Hippocampal formation (tissue), 2 donors: ENCODE measurements around the gene FHIT.

ENCODE experiments used
- DNase-seq, 2 donors: peaks; one replicate each; lab custom pipeline; 2025; lab: John Stamatoyannopoulos, UW

Gene FHIT

DNA sequence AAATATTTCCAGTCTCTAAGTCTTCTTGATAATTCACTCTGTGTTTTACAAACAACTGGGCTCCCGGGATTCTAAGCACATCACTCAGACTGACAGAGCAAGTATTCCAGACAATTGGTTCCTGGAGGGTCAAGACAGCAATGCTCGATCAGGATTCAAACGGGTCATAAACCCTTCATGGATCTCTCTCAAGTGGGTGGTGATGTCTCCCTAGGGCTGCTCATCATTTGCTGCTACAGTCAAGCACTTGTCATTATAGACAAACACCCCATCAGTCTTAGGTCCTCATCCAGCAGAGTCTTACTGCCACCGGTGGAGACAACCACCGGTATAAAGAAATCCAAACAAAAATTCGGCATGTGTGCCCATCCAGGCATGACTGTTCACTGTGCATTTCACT lies 921.1 kb downstream of the FHIT start:
- DNase-seq, result no peak

DNA sequence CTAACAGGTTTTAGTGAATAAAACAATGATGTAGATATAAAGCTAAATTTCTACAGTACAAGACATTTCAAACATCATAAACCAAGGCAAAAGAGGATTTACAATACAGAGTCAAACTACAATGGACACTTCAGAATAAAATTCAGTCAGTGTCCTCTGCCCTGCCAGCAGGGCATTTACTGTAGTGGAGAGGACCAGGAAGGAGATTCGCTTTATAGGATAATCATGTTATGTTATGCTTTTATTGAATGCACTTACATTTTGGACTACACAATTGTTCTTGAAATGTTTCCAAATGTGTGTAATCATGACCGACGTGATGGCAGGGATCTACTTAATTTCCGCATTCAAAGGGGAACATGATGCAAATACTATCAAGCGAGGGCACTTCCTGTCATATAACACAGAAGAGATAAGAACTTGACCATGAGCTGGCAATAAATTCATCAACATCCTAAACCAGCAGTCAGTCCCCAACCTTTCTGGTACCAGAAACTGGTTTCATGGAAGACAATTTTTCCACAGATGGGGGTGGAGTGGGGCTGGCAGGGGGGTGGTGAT lies 925.6 kb downstream of the FHIT start:
- no peak for DNase-seq

DNA sequence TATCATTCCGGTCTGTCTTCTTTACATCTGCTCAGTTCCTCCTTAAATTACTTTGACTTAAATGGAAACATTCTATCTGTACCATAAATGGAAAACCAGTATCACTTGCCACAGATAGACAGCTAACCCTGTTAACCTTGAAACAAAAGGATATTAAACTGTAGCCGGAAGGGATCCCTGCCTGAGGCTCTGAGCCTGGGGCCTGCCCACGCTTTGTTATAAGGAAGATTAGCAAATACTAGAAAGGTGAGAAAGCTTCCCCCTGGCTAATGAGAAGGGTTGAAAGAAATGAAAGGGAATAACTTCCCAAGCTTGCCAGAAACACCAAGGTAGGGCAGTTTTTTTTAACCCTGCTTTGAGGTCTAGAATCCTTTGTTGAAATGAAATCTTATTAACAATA lies 927.6 kb downstream of the FHIT start:
- DNase-seq, result no peak

DNA sequence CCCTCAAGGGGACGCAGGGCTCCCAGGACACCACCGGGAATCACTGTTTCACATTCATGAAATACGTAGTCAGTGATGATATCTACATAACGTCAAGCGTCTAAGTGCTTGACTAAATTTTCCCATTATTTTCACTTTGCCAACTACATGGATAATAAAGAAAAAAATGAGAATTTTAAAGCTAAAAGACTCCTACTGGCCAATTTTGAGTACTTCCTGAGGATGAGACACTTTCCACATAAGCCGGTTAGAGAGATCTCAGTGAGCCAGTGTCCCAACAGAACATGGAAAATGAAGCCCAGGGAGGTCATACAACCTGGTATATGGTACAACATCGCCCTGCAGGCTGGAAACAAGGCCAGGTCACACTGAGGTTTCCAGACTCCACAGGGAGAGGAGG lies 928.1 kb downstream of the FHIT start:
- DNase-seq, result no peak

DNA sequence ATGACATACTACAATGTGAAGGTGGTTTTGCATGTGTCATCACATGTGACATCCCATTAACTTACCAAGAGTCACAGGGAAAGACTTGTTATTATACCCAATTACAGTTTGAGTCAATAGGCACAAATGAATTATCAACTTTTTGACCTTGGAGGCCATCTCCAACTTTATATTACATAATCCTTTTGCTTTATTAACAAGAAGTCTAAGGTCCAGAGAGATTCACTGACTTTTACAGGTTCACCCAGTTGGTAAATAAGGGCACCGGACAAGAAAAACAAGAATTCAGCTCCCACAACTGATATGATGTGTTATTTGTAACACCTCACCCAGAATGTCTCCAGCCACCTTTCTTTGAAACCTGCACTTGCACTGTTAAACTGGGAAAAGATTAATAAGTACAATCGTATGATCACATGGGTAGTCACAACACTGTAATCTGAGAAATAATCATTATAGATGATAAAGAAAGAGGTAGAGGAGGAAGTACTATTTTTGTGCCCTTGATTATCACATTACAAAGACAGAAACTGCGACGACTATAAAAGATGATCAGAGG lies 928.9 kb downstream of the FHIT start:
- DNase-seq, result no peak

DNA sequence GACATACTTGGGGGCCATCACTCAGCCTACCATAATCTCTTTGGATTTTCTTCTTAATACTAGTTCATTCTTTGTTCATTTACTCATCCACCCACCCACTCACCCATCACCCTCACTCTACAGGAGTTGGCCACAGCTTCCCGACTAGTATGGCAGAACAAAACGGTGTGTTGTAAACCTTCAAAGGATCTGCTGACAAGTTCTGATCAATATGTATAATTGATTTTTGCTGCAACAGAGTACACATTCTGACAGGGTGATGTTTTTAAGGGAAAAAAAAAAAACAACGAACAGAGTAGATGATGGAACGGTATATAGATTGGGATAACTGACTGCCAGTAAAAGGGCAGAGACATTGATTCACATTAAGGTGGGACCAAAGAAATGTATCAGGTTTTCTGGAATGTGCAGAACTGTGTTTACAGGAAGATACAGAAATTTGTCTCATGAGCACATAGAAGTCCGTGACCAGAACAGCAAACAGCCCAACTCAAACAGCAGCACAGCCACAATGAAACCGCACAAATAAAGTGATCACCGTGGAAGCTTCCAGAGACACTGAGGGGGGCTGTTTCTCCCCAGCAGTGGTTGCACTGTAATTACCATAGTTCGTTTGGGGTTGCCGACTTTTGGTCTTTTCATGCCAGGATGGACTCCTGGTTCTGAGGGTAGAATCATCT lies 931.9 kb downstream of the FHIT start:
- DNase-seq, result no peak

DNA sequence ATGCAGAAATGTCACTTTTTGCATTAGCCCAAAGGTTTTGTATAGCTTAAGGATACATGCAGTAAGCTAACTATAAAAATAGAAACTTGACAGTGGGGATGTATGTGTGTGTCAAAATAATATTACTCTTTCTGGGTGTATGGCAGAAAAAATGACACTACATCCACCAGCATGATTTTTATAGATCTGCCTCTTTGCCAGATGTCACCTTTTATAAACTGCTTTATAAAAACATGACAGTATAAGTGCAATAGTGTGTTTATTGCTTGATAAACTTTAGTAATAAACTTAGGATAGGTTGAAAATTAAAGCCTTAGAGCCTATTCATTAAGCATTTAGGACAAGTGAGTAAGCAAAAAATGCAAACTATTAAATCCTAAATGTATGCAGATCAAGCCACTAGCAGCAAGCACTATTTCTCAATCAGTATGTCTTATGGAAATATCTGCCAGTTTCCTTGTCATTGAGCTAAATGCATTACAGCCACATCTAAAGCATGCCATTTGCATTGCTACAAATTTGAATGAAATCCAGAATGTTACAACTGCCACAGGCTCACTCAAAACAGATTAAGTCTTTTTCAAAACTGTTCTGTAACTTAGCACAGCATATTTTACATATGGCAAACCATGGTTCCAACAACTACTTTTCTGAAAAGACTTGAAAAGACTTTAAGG lies 935.0 kb downstream of the FHIT start:
- no peak for DNase-seq

DNA sequence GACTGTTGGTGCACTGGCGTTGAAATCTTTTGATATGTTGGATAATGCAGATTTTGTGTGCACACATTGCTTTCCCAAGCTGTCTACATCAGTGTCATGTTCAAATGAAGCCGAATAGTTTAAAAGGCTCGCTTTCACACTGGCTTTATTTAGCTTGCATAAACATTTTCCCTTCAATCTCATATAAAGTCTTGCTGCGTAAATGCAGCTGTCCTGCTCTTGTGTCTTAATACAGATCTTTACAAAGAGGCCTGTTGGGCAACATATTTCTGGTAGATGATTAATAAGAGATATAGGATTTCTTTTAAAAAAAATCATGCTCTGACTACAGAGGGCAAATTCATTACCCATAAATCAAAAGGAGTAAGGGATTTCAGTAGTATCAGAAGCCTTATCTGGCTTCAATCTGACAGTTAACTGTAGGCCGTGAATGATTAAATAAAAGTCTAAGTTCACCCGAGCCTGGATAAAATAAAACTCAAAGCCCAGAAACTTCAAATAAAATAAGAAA lies 937.2 kb downstream of the FHIT start:
- DNase-seq, result no peak

DNA sequence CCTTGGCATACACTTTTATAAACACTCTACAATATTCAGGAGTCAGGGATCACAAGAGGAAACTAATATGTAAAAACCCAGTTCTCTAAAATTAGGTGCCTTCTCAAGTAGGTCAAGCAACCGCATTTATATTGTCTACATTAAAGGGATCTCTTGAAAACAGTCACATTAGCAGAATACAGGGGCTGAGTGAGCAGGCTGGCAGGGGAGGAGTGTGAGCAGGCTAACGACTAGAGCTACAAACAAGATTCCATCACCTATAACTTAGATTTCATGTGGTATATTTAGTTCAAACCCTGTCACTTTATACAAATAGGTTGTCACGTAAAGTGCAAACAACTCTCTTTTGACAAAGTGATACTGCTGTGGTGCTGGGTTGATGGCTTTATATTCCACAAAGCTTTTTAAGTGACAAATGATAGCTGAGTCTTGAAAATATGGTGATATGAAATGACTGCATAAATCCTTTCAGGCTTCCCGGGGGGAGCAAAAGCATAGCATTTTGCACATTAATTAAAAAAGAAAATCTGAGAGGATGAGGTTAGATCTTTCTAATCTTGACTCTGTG lies 937.9 kb downstream of the FHIT start:
- DNase-seq, result no peak

DNA sequence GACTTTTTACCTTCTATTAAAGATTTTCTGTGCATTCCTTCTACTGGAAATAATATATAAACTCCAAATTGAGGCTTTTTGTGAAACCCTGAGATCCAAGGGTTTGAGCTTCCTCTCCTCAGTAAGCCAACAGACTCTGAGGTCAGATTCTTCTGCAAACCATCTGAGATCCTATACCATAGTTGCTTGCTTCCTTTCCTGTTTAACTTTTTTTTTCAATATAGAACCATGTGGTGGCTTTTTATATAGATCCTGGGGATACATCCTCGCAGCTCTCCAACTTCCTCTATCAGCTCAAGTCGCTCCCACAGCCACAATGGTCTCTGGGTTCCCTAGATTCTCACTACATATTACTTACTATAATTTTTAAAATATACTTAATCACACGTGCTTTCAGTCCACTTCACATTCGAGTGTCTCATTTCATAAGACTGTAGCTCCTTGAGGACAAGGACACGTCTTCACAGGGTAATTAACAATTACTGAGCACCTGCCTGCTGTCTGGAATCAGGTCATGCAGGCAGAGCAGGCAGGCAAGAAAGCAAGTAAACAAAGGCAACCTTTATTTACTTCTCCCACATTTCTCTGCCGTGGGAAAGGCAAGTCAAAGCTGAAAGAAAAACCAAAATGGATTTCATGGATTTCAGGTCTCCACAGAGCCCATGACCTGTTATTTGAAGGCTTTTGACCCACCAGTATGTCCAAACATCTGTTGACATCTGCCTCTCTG lies 941.5 kb downstream of the FHIT start:
- DNase-seq, result no peak

DNA sequence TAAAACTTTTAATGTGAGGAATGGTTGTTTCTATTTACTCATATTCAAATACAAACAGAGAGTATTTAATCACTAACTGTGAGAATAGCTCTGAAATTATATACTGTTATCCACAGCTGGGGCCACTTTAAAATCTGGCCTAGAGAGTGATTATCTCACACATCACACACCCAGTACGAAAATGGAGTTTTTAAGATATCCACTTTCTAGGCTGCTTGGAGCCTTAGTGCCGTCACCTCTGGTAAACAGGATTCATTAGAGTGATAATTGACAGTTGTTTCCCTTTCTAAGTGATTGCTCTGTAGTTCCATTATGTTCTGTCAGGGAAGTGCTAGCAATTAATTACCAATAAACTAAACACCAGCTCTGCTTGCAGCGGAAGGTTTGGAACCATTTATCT lies 942.4 kb downstream of the FHIT start:
- DNase-seq, result no peak

DNA sequence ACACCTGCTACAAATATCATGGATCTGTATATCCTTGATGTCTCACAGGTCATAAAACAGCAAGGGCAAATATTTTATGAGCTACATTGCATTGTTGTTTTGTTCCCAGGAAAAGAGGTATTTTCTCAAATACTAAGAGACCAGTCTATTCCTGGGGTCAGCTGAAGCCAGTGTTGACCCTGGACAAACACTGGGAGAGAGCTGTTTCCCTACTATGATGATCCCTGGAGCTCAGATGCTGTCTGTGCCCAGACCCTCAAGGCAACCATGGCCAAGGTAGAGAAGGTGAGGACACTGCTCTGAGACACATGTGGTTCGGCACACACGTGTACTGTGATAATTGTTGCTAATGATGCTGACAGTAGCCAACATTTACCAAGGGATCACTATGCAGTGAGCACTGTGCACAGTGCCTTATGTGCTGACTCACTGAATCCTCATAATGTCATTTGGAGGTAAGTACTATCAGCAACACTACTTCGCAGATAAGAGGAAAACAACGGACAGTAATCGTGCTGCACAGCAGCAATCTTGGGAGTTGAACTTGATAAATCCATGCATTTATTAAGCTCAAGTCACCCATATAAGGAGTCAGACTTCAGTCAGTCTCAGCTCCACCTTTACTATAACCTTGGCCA lies 943.6 kb downstream of the FHIT start:
- no peak for DNase-seq

DNA sequence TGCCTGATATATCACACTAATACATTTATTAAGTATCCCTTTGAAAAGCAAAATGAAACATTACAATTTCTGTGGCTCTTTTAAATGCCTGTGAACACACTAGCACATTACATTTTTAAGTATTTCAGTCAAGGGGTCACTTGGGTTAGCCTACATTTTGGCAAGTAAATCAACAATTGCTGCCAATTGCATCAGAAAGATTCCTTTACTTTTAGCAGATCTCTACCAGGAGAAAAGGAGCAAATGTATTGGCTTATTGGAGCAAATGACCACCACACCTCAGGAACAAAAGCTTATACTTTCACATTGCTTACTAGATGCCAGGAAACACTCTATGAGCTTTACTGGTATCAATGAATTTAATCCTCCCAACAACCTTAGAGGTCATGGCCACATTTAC lies 947.1 kb downstream of the FHIT start:
- DNase-seq, result no peak

DNA sequence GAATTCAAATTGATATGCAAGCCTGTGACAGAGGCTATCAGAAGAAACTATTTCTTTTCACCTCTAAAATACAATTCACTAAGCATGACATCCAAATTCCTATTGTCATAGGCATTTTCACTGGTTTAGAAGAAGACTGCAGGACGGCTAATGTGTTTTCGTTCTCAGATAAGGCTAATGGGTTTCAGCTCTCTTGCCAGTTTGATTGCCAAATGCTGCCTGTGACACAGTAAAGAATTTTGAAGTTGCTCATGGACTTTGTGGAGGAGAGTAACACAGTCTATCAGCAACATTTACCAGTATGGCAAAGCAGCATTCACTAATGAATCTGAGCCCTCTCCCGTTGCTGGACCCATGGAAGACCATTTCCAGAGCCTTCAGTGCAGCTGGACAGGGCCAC lies 948.1 kb downstream of the FHIT start:
- no peak for DNase-seq

DNA sequence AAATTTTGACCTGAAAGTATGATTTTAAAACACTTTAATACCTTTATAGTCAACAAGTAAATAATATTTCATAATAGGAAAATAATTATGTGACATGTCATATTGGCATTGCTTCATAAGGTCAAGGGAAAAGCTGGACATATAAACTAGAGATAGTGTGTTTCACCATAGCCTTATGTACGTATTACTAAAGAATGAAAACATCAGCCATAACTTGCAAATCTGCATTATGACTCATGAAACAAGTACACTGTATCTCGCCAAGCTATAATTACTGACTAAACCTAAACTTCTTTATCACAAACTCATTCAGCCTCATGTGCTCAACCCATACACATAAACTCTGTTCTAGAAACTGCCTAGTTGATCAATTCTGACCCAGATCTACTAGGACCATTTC lies 950.1 kb downstream of the FHIT start:
- DNase-seq, result no peak

DNA sequence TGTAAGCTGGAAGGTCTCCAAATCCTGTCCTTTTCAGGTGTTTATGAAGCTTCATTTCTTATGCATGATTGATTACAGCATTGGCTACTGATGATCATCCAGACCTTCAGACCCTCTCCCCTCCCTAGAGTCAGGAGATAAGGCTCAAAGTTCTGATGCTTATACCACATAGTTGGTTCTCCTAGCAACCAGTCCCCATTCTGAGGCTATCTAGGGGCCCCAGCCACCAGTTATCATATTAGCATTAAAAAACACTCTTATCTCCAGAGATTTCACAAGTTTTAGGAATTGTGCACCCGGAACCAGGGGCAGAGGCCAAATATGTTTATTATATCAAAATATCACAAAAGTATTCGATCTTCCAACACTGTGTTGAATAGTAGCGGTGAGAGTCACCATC lies 953.1 kb downstream of the FHIT start:
- no peak for DNase-seq

DNA sequence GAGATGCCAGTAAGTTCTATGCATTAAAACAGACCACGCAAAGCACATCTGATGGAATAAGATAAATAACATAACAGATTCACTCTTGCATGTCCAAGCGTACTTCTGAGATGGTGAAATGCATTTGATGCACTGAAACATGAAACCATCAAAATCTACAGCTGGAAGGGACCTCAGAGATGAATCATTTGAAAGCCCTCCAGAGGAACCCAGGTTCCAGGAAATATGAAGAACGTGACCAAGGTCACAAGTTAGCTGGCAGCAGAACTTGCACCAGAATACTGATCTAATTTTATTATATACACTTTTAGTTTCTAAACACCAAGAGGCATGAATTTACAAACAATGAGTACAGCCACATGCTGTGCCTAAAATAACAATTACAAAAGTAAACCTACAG lies 957.1 kb downstream of the FHIT start:
- no peak for DNase-seq

DNA sequence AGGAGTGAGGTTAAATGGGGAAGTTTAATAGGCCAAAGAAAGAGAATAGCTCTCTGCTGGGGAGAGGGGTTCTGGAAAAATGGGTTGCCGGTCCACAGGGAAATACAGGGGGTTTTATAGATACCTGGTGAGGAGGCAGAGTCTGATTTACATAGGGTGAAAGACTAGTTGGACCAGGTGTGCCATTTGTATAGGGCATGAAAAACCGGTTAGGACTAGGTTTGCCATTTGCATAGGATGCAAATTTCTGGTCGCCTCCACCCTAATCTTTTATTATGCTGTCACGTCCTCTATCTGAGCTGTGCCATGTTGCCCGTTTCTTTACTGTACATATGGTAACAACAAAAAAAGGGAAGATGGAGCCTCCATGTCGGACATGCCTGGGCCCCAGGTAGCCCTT lies 960.1 kb downstream of the FHIT start:
- DNase-seq, result no peak

DNA sequence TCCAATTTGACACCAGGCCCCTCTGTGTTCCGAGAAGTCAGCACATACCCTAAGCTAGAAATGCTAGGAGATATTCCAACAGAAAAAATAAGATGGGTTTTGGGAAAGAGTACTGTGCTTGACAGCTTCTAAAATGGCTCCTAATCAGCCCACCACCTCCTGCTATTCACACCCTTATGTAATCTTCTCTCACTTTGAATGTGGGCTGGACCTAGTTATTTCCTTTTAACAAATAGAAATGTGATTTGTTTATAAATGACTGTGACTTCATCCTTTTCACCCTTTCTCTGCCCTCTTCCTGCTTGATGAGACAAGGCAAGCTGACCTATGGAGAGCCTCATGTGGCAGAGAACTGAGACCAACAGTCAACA lies 961.1 kb downstream of the FHIT start:
- no peak for DNase-seq

DNA sequence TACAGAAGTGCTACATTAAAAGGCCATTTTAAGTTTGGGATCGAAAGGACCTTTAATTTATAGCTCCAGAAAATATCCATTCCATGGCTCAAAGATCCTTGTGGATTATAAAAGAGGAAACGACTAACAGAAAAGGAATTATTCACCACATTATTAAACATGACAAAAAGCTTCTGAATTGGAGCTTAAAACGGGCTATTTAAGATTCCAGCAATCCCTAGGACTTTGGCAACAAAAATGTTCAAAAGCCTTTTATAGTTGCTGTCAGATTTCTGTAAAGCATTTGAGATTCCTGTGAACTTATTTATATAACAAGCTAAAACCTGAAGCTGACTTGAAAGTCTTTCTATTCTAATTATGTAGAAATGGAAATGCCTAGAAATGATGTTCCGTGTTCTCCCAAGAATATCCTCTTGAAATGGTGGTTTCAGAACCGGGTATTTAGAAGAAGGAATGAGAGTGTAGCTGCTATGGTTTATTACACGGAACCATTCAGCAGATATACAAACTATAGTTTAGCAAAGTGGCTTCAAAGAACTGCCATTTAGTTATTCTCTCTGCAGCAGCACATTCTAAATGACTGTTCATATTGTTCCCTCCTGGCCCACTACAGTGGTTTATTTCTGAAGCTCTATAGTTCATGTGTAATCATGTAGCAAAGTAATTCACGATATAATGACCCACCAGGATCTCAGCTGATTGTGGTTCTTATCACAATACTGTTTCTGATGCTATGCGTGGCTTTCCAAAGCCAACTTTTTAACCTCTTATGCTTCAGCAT lies 961.7 kb downstream of the FHIT start:
- no peak for DNase-seq

DNA sequence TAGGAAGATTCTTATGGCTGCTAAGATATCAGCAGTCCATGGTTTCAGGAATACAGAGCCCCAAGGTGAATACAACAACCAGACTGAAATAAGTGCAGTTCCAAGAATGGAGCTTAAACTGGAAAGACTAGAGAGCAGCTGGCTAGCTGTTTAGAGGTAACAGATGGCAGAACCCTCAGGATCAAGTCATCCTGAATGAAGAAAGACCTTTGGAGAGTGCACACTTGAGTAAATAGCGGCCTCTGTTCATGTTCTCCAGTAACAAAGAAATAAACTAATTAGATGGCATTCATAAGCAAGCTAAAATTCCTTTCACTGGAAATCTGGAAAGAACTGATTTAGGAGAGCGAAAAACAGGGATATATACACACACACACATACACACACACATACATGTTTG lies 968.4 kb downstream of the FHIT start:
- DNase-seq, result no peak
